ENCODE data around the gene ANK2.
"Not testable (repeated sequence)": the region's sequence is repeated elsewhere in the genome, so short reads cannot be mapped to it uniquely, and the experiment has no call there.

ANK2 gene

GRCh38 chr4:113052379-113052951 lies 3.0 kb downstream of the ANK2 start:
- no peak for DNase-seq

DNA sequence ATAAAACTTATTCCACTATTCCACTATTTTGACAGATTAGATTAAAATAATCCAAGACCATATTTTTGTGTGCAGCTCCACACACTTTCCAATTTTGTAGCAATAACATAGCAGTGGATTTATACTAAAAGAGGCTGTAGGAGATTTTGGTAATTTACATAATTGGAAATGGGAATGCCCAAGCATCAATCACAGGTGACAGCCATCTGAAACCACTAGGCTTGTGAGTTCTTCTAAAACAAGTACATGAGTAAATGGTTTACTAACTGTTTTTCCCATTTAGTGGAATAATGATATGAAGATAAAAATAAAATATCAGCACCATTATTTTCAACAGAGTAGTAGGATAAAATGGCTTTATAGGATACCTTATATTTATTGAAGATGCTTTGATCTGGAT lies 4.4 kb downstream of the ANK2 start:
- DNase-seq = no peak

DNA sequence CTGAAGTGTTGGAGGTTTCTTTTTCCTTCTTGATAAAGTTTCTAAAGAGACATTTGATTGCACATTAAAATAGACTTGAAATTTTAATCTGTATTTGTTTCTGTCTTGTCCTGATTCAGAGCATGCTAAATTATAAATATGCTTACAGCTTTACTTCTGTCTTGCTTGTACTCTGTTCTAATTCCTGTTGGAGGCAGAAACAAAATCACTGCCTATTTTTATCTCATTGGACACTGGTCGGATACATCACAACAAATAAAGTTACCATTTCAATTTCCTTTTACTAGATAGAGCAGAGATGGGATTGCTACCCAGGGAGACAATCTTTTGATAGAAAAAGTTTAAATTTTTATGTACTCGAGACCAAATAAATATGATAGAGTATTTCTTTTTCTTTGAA lies 6.9 kb downstream of the ANK2 start:
- DNase-seq = no peak

GRCh38 chr4:113057891-113058290 lies 8.4 kb downstream of the ANK2 start:
- DNase-seq = no peak

- no peak for DNase-seq
Observed at GRCh38 chr4:113059449-113060182, 10.2 kb downstream of the ANK2 start.

GRCh38 chr4:113060853-113061252 lies 11.4 kb downstream of the ANK2 start:
- no peak for DNase-seq

DNA sequence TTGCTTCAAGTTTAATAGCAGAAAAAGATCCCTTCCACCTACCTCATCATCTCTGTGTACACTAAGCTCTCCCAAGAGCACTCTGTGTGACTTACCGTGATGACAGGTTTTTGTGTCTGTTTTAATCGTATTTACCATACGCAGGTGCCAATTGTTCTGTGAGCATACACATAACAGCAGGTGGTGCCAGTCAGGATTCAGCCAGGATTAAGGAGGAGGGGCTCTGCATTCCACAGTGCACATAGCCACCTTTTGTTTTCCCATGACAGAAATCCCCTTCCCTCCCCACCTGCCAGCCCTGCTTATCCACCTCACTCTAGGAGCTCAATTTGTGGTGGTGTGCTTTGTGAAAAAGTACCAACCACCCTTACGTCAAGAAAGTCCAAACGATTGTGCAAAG lies 14.8 kb downstream of the ANK2 start:
- no peak for DNase-seq

DNA sequence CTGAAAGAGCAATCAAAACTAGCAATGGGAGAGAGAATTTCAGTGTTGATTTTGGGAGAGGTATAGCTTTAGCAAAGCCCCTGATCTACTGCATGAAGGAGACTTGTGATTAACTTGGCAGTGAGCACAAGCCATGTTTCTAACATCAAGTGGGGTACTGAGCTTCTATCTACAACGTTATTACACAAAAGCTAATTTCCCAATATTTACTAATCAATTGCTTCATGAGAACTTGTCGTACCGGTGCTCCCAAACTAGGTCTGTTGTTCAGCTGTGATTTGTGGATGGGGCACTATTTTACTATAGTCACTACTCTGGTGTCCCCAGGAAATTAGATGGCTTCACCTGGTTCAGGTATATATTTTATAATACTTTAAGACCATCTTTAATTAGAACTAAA lies 16.2 kb downstream of the ANK2 start:
- no peak for DNase-seq

- not testable (repeated sequence) for DNase-seq
Observed at GRCh38 chr4:113068771-113069170, 19.3 kb downstream of the ANK2 start.

- DNase-seq = no peak
Observed at GRCh38 chr4:113069212-113069892, 19.9 kb downstream of the ANK2 start.

GRCh38 chr4:113070755-113071154 lies 21.3 kb downstream of the ANK2 start:
- no peak for DNase-seq

DNA sequence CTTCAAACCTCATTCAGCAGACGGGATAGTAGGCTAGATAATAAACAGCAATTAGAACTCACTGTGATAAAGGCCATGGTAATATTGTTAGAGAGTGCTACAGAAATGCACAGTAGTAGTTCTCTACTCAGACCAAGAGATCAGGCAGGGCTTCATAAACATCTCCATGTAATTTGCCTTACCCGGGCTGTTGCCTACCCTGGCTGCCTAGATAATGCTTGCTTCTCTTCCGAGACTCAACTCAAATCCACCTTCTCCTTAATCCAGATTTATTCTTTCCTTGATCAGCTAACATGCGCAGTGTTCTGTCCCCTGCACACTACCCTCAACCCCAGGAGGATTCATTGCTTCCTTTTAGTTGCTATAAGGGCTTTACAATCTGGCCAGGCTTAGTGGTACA lies 21.8 kb downstream of the ANK2 start:
- DNase-seq = no peak

DNA sequence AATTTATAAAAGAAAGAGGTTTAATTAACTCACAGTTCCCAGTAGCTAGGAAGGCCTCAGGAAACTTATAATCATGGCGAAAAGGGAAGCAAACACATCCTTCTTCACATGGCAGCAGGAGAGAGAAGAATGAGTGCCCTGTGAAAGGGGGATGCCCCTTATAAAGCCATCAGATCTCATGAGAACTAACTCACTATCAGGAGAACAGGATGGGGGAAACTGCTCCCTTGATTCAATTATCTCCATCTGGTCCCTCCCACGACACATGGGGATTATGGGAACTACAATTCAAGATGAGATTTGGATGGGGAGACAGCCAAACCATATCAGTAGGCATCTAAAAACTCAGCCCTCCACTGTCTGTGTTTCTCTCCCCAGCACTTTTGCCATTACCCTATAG lies 22.4 kb downstream of the ANK2 start:
- no peak for DNase-seq

DNA sequence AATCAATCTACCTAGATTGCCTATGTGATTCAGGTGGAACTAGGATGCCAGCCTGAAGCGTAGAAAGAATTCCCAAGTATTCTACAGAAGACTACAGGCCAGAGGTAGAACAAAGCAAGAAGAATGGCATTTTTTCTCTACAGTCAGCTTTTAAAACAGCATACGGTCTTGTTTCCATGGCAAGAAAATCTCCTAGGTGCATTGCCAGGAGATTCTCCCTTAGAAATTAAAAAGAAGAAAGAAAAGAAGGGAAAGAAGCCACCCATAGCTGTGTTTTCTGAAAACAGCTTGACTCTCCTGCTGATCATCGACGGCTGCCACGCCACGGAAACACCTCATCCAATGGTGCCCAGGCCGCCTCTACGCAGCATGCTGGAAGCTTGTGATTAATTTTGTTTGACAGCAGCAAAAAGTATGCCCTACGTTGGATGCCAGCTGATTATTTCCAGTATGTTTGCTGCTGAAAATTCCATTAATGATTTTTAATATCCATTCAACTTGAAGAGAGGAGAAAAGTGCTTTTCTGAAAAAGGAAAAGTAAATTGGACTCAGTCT lies 24.1 kb downstream of the ANK2 start:
- no peak for DNase-seq

DNA sequence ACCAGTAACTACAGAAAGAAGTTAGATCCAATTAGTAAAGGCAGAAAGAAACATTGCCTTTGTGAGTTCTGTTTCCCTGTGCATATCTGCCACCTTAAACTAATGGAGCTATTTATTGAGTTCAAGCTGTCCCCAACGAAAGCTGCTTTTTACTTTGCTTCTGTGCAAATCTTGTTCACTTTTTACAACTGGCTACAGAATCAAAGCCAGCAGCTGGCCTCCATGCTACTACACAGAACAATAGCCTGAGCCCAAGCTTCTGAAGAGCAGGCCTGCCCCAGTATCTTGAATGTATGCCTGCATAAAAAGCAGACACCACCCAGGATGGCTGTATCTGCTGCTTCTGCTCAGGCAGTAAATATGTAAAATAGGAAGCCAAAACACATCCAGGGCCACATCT lies 28.1 kb downstream of the ANK2 start:
- no peak for DNase-seq

DNA sequence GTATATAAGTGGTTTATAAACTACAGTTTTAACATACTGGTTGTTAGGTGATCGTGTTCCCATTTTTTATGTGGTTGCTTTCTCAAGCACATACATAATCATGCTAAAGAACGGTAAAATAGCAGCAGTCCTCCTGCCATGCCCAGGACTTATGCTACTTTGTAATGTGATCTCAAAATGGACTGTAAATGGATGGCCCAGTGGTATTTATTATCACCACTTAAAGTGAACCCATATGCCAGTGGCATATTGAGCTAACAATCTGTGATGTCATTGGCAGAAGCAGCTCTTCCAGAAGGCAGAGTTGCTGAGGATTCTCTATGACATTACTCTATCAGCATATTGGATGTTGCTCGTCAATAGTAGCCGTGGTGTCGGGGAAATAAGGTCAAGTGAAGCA lies 28.6 kb downstream of the ANK2 start:
- no peak for DNase-seq

DNA sequence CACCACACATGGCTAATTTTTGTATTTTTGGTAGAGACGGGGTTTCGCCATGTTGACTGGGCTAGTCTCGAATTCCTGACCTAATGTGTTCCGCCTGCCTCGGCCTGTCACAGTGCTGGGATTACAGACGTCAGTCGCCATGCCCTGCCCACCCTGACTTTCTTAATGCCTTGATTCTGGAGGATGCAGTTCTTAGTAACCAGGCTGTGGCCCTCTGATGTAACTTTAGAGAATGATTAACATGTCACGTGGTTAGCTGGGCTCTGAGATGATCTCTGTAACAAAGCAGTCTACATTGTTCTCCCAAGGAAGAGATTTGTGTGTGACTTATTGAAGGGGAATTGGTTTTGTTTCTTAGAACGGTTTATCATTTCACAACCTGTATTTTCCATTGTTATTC lies 30.6 kb downstream of the ANK2 start:
- DNase-seq = no peak

- DNase-seq = no peak
Observed at GRCh38 chr4:113080624-113081023, 31.2 kb downstream of the ANK2 start.

DNA sequence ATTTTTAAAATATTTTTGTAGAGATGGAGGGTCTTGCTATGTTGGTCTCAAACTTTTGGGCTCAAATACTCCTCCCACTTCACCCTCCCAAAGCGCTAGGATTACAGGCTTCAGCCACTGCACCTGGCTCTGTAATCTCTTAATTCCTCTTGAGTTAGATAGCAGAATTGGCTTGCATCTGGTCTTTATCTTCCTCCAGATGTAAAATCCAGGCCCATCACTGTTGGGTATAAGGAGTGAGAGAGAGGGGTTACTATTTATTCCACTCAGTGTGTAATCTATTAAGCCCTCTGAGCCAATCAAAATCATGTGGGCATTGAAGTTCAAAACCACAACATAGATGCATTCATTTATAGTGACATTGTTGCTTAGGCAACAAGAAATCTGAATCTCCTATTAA lies 33.9 kb downstream of the ANK2 start:
- DNase-seq = no peak

GRCh38 chr4:113086172-113086695 lies 36.8 kb downstream of the ANK2 start:
- DNase-seq = no peak

- DNase-seq = no peak
Observed at GRCh38 chr4:113088050-113088449, 38.6 kb downstream of the ANK2 start.

- DNase-seq = no peak
Observed at GRCh38 chr4:113090954-113091353, 41.5 kb downstream of the ANK2 start.

- DNase-seq = no peak
Observed at GRCh38 chr4:113094331-113094730, 44.9 kb downstream of the ANK2 start.

DNA sequence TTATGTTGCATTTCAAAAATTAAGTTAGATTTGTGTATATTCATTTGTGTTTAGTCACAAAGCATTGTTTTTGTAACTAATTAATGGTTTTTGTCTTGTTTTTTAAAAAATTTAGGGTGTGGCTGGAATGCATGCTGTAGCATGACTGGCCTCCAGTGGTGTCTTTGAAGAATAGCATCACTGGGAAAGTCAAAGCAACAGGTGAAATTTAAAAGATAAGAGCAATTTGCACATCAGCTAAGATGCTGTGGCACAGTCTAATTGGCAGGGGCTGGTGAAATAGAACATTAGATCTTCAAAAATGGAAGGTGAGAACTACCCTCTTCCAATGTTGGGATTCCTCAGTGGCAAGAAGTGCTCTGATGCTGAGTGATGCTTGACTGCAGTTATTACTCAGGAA lies 45.3 kb downstream of the ANK2 start:
- DNase-seq = no peak
